Endothelial cell of umbilical vein (primary cell): ENCODE data around the gene HOXC13. TPM values are rescaled to one million over a fixed set of nuclear protein-coding genes. Genes with fewer than 3 reads are reported as not detected.

Experiments
- BruUV-seq: library from RNA; stranded (reverse); fragments of 400-500 nt; replicated peaks from 2 replicates; lab custom pipeline; 2021; lab: Mats Ljungman, UMichigan
- CTCF ChIA-PET: fragments of 300-600, 350-600 bp; sonication (Branson Sonifier 250); formaldehyde crosslinking; loops from one replicate; lab custom pipeline; 2021; ENCODE audit warnings: antibody characterized with exemption, inconsistent platforms; lab: Charles Lee
- POLR2A ChIA-PET: fragments of 300-600, 350-600 bp; sonication (Branson Sonifier 250); formaldehyde crosslinking; loops from one replicate; lab custom pipeline; 2021; ENCODE audit warnings: antibody characterized with exemption, inconsistent platforms; lab: Charles Lee
- DNase-seq: peaks from one replicate; pipeline ENCODE4 v3.0.0-alpha.2; 2011; ENCODE audit warnings: low read depth, low spot score
- FAIRE-seq: peaks from 2 replicates; lab custom pipeline; 2011; peaks lifted over from hg19 to GRCh38; lab: Jason Lieb, UNC
- H2AFZ ChIP-seq: 2 replicates; pipeline ENCODE4 v1.6.0; 2012; ENCODE audit warnings: low read depth, low read length, control low read depth, inconsistent platforms
- H3K27ac ChIP-seq: 2 replicates; pipeline ENCODE4 v1.5.1; 2011; ENCODE audit warnings: low read depth, mild to moderate bottlenecking, control low read depth, low read length, moderate library complexity; ENCODE audit not compliant: insufficient read depth
- H3K27me3 ChIP-seq, 2 experiments: 2 replicates each; pipeline versions ENCODE4 v1.6.0 to v1.6.1; 2011; ENCODE audit warnings: low read length in 2 of 2, mixed read lengths in 1 of 2; ENCODE audit not compliant: control insufficient read depth in 2 of 2, insufficient read depth in 2 of 2
- H3K36me3 ChIP-seq, 2 experiments: 2 replicates in 1 of 2; 3 replicates in 1 of 2; pipeline ENCODE4 v1.5.1; 2011; ENCODE audit warnings: low read length in 2 of 2, mild to moderate bottlenecking in 1 of 2, moderate library complexity in 1 of 2; ENCODE audit not compliant: control insufficient read depth in 2 of 2, insufficient read depth in 2 of 2; ENCODE audit errors: extremely low read depth in 1 of 2
- H3K4me1 ChIP-seq: 3 replicates; pipeline ENCODE4 v1.5.1; 2011; ENCODE audit warnings: mild to moderate bottlenecking, low read length; ENCODE audit not compliant: control insufficient read depth, insufficient read depth; ENCODE audit errors: extremely low read depth
- H3K4me2 ChIP-seq: 2 replicates; pipeline ENCODE4 v1.6.1; 2011; ENCODE audit warnings: low read length, control low read depth, mixed read lengths; ENCODE audit not compliant: insufficient read depth
- H3K4me3 ChIP-seq, 3 experiments: fragments of 200-600 bp in 1 of 3; sonication (generic), shearing (Covaris generic) in 1 of 3; replicated peaks in 1 of 3; 2 replicates each; pipeline ENCODE4 v1.5.1; 2011 to 2016; ENCODE audit warnings: control low read depth in 3 of 3, low read length in 3 of 3, mild to moderate bottlenecking in 2 of 3, inconsistent platforms in 1 of 3, low read depth in 1 of 3, moderate library complexity in 1 of 3; ENCODE audit not compliant: insufficient read depth in 1 of 3
- H3K79me2 ChIP-seq: 2 replicates; pipeline ENCODE4 v1.6.0; 2012; ENCODE audit warnings: low read length, inconsistent platforms; ENCODE audit not compliant: control insufficient read depth, insufficient read depth
- H3K9ac ChIP-seq: replicated peaks from 2 replicates; pipeline ENCODE3; 2011; ENCODE audit warnings: low read length, control low read depth; ENCODE audit not compliant: insufficient read depth; ENCODE audit errors: extremely low read depth
- H3K9me1 ChIP-seq: replicated peaks from 3 replicates; pipeline ENCODE4 v1.6.0; 2011; ENCODE audit warnings: mild to moderate bottlenecking, low read length; ENCODE audit not compliant: control insufficient read depth, insufficient read depth; ENCODE audit errors: extremely low read depth
- H3K9me3 ChIP-seq: replicated peaks from 2 replicates; pipeline ENCODE4 v1.5.1; 2012; ENCODE audit warnings: low read length, inconsistent platforms; ENCODE audit not compliant: control insufficient read depth, insufficient read depth
- H4K20me1 ChIP-seq: replicated peaks from 2 replicates; pipeline ENCODE3; 2011; ENCODE audit warnings: mild to moderate bottlenecking, low read length; ENCODE audit not compliant: control insufficient read depth, insufficient read depth; ENCODE audit errors: extremely low read depth
- CTCF ChIP-seq, 2 donors: IDR thresholded peaks; 1 replicate in 1 of 2; 2 replicates in 1 of 2; pipeline ENCODE4 v1.5.1; 2011; ENCODE audit warnings: low read length in 2 of 2, mild to moderate bottlenecking in 2 of 2, moderate library complexity in 2 of 2, control low read depth in 1 of 2, inconsistent platforms in 1 of 2, low read depth in 1 of 2; ENCODE audit not compliant: insufficient read depth in 1 of 2; ENCODE audit errors: extremely low read depth in 1 of 2
- EZH2 ChIP-seq: IDR thresholded peaks from 2 replicates; pipeline ENCODE4 v1.6.1; 2012; ENCODE audit warnings: borderline replicate concordance, low read depth, mild to moderate bottlenecking, moderate library complexity, low read length, inconsistent platforms; ENCODE audit not compliant: severe bottlenecking
- FOS ChIP-seq: IDR thresholded peaks from 2 replicates; pipeline ENCODE4 v1.6.1; 2011; ENCODE audit warnings: mild to moderate bottlenecking, low read length, moderate library complexity, borderline replicate concordance; ENCODE audit not compliant: insufficient read depth
- GATA2 ChIP-seq: IDR thresholded peaks from 2 replicates; pipeline ENCODE4 v1.7.0; 2011; ENCODE audit warnings: low read depth, mild to moderate bottlenecking, moderate library complexity, mixed read lengths, low read length; ENCODE audit not compliant: insufficient read length, insufficient read depth
- JUN ChIP-seq: IDR thresholded peaks from 2 replicates; pipeline ENCODE4 v1.6.1; 2011; ENCODE audit warnings: borderline replicate concordance, low read depth; ENCODE audit not compliant: insufficient read length, insufficient read depth
- MYC ChIP-seq: IDR thresholded peaks from one replicate; pipeline ENCODE4 v1.6.1; 2011; ENCODE audit warnings: mild to moderate bottlenecking, low read depth, low read length
- POLR2A ChIP-seq: IDR thresholded peaks from 2 replicates; pipeline ENCODE4 v1.6.1; 2012; ENCODE audit warnings: low read depth, mild to moderate bottlenecking, control low read depth, low read length
- POLR2AphosphoS5 ChIP-seq: IDR thresholded peaks from 2 replicates; pipeline ENCODE4 v1.6.1; 2012; ENCODE audit warnings: low read depth, mild to moderate bottlenecking, control low read depth, low read length, moderate library complexity; ENCODE audit not compliant: insufficient read depth
- dilution Hi-C: fragments of 300-500 bp; cut with MboI; formaldehyde crosslinking; loops from one replicate; pipeline ENCODE4 v1.15.0; 2019; ENCODE audit warnings: low sequenced_read_pairs; ENCODE audit not compliant: extremely low pct_ligation_motif_present
- intact Hi-C: fragments of 100-400 bp; cut with micrococcal nuclease; formaldehyde crosslinking; loops from one replicate; pipeline ENCODE4 v1.10.0; 2022
- polyA plus RNA-seq, 4 experiments: library from polyadenylated mRNA; depleted of rRNA in 3 of 4; stranded (reverse) in 3 of 4; unstranded in 1 of 4; fragments of >200 nt; gene quantifications; 2 replicates each; pipeline versions ENCODE4 v1.2.1 to v1.2.3, GENCODE V29; 2011 to 2012; ENCODE audit warnings: missing spikeins in 1 of 4
- total RNA-seq: library from RNA; stranded (reverse); gene quantifications from 2 replicates; pipeline ENCODE4 v1.2.3, GENCODE V29; 2021
- TF ChIP-seq, protein P1 (sequence below): IDR thresholded peaks from 2 replicates; pipeline ENCODE4 v1.6.1; 2011; ENCODE audit not compliant: insufficient read depth, insufficient read length

HOXC13 gene
- total and polyA plus RNA-seq, 2 donors (not counting 3 experiments of a cell fraction or from before 2014, with no cell fraction given) = not detected

- no peak for TF ChIP-seq CTCF (IDR thresholded peaks at IDR 0.05; ENCODE audit: extremely low read depth in 1 of 2, insufficient read depth in 1 of 2, low read depth in 1 of 2, low read length in 2 of 2)
- TF ChIP-seq GATA2 = no peak
- TF ChIP-seq EZH2 = no peak
- TF ChIP-seq POLR2A = no peak
- TF ChIP-seq, protein P1, sequence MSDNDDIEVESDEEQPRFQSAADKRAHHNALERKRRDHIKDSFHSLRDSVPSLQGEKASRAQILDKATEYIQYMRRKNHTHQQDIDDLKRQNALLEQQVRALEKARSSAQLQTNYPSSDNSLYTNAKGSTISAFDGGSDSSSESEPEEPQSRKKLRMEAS = no peak
- TF ChIP-seq MYC = no peak
- TF ChIP-seq FOS = no peak
- TF ChIP-seq JUN = no peak
- TF ChIP-seq POLR2AphosphoS5 = no peak
- Histone ChIP-seq H3K4me3 (no peak overlapping the region), H3K27me3 (peaks cover 78 to 95% of the 10 kb centered on the region in 2 experiments), H3K4me1 (no peaks in the 10 kb centered on the region), H3K36me3 (no peaks in the 10 kb centered on the region), H3K79me2 (no peaks in the 10 kb centered on the region), H4K20me1 (no peaks in the 10 kb centered on the region), H3K9ac (no peak overlapping the region), H3K27ac (no peak overlapping the region), H3K9me1 (no peaks in the 10 kb centered on the region), H3K4me2 (no peak overlapping the region), H2AFZ (no peak overlapping the region), H3K9me3 (no peaks in the 10 kb centered on the region)
- BruUV-seq = no TSS peak
- ChIA-PET CTCF (interaction anchor here (1.2 to 2.2 kb wide), 2 partner anchors 11 to 261 kb away, joined by 3 to 9 read pairs; no protein-coding TSS in a partner anchor), POLR2A (no interaction called here)
- dilution Hi-C loops (no loop called here), intact Hi-C loops (no loop called here)
- no peak for DNase-seq
- FAIRE-seq = no peak
These were observed 1.9 kb downstream of the HOXC13 start for GRCh38 chr12:53940443-53941014.
